NAMALWA (cell line): ENCODE data around the gene PTGS2.
"Not testable (repeated sequence)": the region's sequence is repeated elsewhere in the genome, so short reads cannot be mapped to it uniquely, and the experiment has no call there.

Source experiments
- DNase-seq: peaks from one replicate; pipeline ENCODE4 v3.0.0-alpha.2; 2015; ENCODE audit warnings: low spot score

PTGS2 gene

GRCh38 chr1:186670297-186671135 is 9.7 kb downstream of the PTGS2 start:
- DNase-seq: no peak

GRCh38 chr1:186669784-186670183 is 10.4 kb downstream of the PTGS2 start:
- not testable (repeated sequence) for DNase-seq

GRCh38 chr1:186664217-186664616 is 16.0 kb downstream of the PTGS2 start:
- DNase-seq: not testable (repeated sequence)

- no peak for DNase-seq
These were observed 17.5 kb downstream of the PTGS2 start for GRCh38 chr1:186662752-186663151.

DNA sequence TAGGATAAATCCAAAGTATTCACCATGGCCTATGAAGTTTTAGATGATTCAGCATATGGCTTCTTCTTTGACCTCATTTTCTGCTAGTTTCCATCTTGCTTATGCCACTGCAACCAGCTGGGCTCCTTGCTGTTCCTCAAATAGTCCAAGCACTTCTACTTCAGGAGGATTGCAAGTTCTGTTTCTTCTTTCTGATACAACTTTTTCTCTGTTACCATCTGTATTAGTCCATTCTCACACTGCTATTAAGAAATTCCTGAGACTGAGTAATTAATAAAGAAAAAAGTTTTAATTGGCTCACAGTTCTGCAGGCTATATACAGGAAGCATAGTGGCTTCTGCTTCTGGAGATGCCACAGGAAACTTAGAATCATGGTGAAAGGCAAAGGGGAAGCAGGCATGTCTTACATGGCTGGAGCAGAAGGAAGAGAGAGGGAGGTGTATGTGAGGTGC is 20.3 kb downstream of the PTGS2 start:
- no peak for DNase-seq

- DNase-seq: no peak
These were observed 21.2 kb downstream of the PTGS2 start for GRCh38 chr1:186658999-186659398.

- no peak for DNase-seq
These were observed 22.7 kb downstream of the PTGS2 start for GRCh38 chr1:186657481-186657880.

GRCh38 chr1:186655876-186656275 is 24.3 kb downstream of the PTGS2 start:
- no peak for DNase-seq

DNA sequence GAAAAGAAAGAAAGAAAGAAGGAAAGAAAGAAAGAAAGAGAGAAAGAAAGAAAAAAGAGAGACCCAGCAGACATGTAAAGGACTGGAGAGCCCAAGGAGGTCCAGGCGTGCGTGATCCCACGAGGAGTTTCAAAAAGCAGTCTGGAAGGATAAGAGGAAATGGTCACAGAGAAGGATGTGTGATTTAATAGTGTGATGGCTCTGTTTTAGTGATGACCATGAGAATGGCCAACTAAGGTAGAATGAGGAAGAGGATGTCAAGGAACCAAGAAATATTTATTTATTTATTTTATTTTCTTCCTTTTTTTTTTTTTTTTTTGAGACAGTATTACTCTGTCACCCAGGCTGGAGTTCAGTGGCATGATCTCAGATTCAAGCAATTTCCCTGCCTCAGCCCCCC is 25.5 kb downstream of the PTGS2 start:
- DNase-seq: no peak

- DNase-seq: no peak
These were observed 26.9 kb downstream of the PTGS2 start for GRCh38 chr1:186653312-186653711.

DNA sequence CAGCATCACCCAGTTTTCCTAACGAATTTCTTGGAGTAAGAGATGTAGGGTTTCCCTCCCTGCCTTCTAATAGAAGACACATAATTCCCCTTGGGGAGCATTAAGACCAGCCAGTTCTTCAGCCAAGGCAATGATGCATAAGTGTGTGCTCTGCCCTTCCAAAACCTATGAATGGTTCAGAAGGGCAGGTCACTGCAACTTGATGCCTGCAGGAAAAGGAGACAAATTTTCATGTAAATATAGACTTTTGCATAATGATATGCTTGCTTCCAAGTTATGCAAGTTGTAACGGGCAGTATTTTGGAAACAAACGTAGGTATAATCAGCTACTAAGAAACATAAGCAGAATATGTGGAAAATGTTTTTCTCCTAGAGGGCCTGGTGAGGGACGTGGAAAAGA is 31.6 kb downstream of the PTGS2 start:
- no peak for DNase-seq

DNA sequence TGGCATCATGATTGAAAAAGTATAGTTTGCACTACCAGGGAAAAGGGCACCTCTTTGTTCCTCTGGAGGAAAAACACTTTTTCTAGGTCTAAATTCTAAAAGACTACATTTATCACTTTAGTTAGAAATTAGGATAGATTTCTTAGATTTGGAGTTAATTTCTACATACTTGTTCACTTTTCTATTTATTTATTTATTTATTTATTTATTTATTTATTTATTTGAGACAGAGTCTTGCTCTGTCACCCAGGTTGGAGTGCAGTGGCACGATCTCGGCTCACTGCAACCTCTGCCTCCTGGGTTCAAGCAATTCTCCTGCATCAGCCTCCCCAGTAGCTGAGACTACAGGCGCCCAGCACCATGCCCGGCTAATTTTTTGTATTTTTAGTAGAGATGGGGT is 32.2 kb downstream of the PTGS2 start:
- not testable (repeated sequence) for DNase-seq

- no peak for DNase-seq
These were observed 36.6 kb downstream of the PTGS2 start for GRCh38 chr1:186643614-186644013.

DNA sequence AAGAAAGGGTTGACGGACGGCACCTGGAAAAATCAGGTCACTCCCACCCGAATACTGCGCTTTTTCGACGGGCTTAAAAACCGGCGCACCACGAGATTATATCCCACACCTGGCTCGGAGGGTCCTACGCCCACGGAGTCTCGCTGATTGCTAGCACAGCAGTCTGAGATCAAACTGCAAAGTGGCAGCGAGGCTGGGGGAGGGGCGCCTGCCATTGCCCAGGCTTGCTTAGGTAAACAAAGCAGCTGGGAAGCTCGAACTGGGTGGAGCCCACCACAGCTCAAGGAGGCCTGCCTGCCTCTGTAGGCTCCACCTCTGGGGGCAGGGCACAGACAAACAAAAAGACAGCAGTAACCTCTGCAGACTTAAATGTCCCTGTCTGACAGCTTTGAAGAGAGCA is 42.7 kb downstream of the PTGS2 start:
- DNase-seq: not testable (repeated sequence)

DNA sequence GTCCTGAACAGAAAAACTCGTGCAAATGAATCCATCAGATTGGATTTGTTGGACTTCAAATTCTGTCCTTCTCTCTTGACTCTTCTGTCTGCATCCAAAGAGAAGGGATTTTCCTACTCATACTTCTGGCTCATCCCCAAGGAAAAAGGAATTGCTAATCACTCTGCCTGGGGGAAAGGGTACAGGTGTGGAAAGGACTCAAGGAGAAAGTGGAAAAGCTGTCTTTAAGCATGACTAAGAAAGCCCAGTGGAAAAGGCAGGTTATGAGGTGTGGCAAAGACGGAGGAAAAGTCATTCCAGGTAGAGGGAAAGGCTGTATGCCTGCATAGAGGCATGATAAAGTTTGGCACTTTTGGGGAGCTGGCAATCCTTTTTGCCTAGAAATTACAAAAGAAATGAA is 43.4 kb downstream of the PTGS2 start:
- DNase-seq: no peak

DNA sequence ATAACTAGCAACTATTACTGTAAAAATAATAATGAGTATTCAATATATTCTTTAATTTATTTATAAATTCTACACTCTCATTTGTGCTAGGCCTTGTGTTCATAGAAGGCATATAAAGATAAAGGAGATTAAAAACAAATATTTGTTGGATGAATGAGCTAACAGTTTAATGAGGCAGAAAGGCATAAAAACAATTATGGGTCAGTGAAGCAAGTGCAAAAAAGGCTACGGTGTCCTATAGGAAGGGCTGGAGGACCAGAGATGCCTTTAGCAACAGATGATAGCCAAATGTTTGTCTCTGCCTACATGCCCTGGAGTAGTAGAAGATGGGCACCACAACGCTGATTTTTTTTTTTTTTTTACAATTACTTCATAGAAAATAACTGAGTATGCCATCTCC is 45.7 kb downstream of the PTGS2 start:
- DNase-seq: no peak

GRCh38 chr1:186633116-186633515 is 47.1 kb downstream of the PTGS2 start:
- DNase-seq: no peak

- DNase-seq: no peak
These were observed 50.9 kb downstream of the PTGS2 start for GRCh38 chr1:186629341-186629740.

- no peak for DNase-seq
These were observed 51.3 kb downstream of the PTGS2 start for GRCh38 chr1:186628910-186629309.

GRCh38 chr1:186627019-186627418 is 53.2 kb downstream of the PTGS2 start:
- no peak for DNase-seq

DNA sequence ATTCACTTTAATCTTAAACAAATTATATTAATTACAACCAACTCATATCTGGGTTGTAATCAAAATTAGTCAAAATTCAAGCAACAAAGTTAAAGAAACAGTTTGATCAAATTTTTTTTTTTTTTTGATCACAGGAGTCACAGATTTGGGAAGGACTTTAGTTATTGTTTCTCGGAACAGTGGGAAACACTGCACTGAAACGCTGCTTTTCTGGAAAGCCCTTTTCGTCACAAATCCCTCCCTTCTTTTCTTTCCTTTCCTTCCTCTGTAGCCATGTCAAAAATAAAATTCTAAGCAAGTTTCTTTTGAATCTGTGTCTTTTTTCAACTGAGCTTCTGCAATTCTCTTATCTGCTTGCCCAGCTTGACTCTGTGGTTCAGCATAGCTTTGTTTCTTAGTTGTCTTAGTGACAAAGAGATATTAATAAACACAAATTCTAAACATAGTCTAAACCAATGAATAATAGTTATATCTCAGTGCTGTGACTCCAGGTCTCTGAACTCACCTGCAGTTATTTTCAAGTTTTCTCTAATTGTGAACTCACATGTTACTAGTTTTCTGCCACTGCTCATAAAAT is 53.8 kb downstream of the PTGS2 start:
- no peak for DNase-seq

- no peak for DNase-seq
These were observed 56.7 kb downstream of the PTGS2 start for GRCh38 chr1:186623551-186623950.
